Natural killer cell (primary cell): ENCODE measurements around the gene BCL2L12. TPM values are rescaled to one million over a fixed set of nuclear protein-coding genes. Genes with fewer than 3 reads are reported as not detected.
A peak's percentile ranks its signal among the peaks of the same experiment; 100 is the strongest.

Source experiments
- ATAC-seq, 3 donors: fragments of 150-1000 bp in 2 of 3; fragments of 200-7000 bp in 1 of 3; cut with Tn5 transposase; 1 replicate in 1 of 3; 2 replicates in 2 of 3; pipeline ENCODE4 v1.10.0; 2021; ENCODE audit warnings: mild to moderate bottlenecking in 2 of 3, moderate library complexity in 2 of 3
- DNase-seq, 2 donors: peaks; one replicate each; pipeline versions ENCODE4 v3.0.0 to v3.0.0-alpha.2; 2013 to 2021; ENCODE audit warnings: mixed read lengths in 1 of 2
- H3K27ac ChIP-seq: one replicate; pipeline ENCODE4 v1.5.1; 2013; ENCODE audit warnings: mild to moderate bottlenecking, low read length
- H3K27me3 ChIP-seq: one replicate; pipeline ENCODE4 v1.6.1; 2013; ENCODE audit warnings: low read length; ENCODE audit not compliant: control insufficient read depth, insufficient read depth
- H3K36me3 ChIP-seq: one replicate; pipeline ENCODE4 v1.6.1; 2013; ENCODE audit warnings: low read length; ENCODE audit not compliant: control insufficient read depth, insufficient read depth
- H3K4me1 ChIP-seq: one replicate; pipeline ENCODE4 v1.6.1; 2013; ENCODE audit warnings: low read length; ENCODE audit not compliant: control insufficient read depth, insufficient read depth
- H3K4me3 ChIP-seq: one replicate; pipeline ENCODE4 v1.5.1; 2013; ENCODE audit warnings: low read length
- H3K9me3 ChIP-seq: one replicate; pipeline ENCODE4 v1.6.1; 2013; ENCODE audit warnings: low read length; ENCODE audit not compliant: control insufficient read depth, insufficient read depth
- H3K27ac Mint-ChIP-seq, 2 donors: one replicate each; pipeline ENCODE4 v1.8.0; 2022; ENCODE audit warnings: mild to moderate bottlenecking in 2 of 2, mixed read lengths in 2 of 2, moderate library complexity in 1 of 2
- H3K27me3 Mint-ChIP-seq, 2 donors: one replicate each; pipeline ENCODE4 v1.8.0; 2022; ENCODE audit warnings: low read depth in 2 of 2, mixed read lengths in 2 of 2
- H3K36me3 Mint-ChIP-seq: one replicate; pipeline ENCODE4 v1.8.0; 2022; ENCODE audit warnings: mixed read lengths
- H3K4me1 Mint-ChIP-seq, 2 donors: one replicate each; pipeline ENCODE4 v1.8.0; 2022; ENCODE audit warnings: mixed read lengths in 2 of 2
- H3K4me3 Mint-ChIP-seq: one replicate; pipeline ENCODE4 v1.8.0; 2022; ENCODE audit warnings: mild to moderate bottlenecking, moderate library complexity, mixed read lengths
- H3K9me3 Mint-ChIP-seq, 2 donors: one replicate each; pipeline ENCODE4 v1.8.0; 2022; ENCODE audit warnings: mixed read lengths in 2 of 2
- CTCF ChIP-seq: fragments of 200-600 bp; IDR thresholded peaks from one replicate; pipeline ENCODE4 v1.8.0; 2022; ENCODE audit warnings: antibody characterized with exemption
- WGBS: methylation state at CpG from one replicate; pipeline ENCODE4 v1.1.7; 2013; ENCODE audit warnings: missing lambda C conversion rate; ENCODE audit not compliant: insufficient coverage; 5-methylcytosine and 5-hydroxymethylcytosine counted together
- intact Hi-C: fragments of 100-400 bp; cut with micrococcal nuclease; formaldehyde crosslinking; loops from one replicate; pipeline ENCODE4 v1.14.2; 2022
- total RNA-seq, 4 donors: library from RNA; stranded (reverse); fragments of 120-200 nt in 1 of 4; gene quantifications; one replicate each; pipeline versions ENCODE4 v1.2.3 to v1.2.4, GENCODE V29; 2013 to 2022

The BCL2L12 gene
- total RNA-seq, 3 donors from 2014 or later (not counting 1 experiment from before 2014, with no cell fraction given) = 15.6 to 34.6 (median 22.3) TPM

- Histone ChIP-seq H3K36me3 (no peaks in the 10 kb centered on the region), H3K27ac (no peak overlapping the region), H3K9me3 (no peaks in the 10 kb centered on the region), H3K4me3 (no peak overlapping the region), H3K27me3 (no peaks in the 10 kb centered on the region), H3K4me1 (peaks cover 7% of the 10 kb centered on the region)
- WGBS = 86% methylated on average over 20 of the region's 20 CpGs
- Mint-ChIP-seq H3K9me3 (no peaks in the 10 kb centered on the region), H3K4me3 (no peak overlapping the region), H3K27ac (no peak overlapping the region), H3K36me3 (no peaks in the 10 kb centered on the region), H3K27me3 (peaks cover 4 to 7% of the 10 kb centered on the region in 2 donors), H3K4me1 (peaks cover 4 to 8% of the 10 kb centered on the region in 2 donors)
- TF ChIP-seq CTCF = no peak
- ATAC-seq (no peak), DNase-seq (no peak)
- intact Hi-C loops = no loop called here
Measured at GRCh38 chr19:49712397-49712859, 46.7 kb downstream of the BCL2L12 start.

GRCh38 chr19:49713236-49713845, 47.6 kb downstream of the BCL2L12 start:
- intact Hi-C loops = no loop called here
- H3K36me3 Mint-ChIP-seq = no peaks in the 10 kb centered on the region
- H3K9me3 ChIP-seq = no peaks in the 10 kb centered on the region
- H3K4me3 Mint-ChIP-seq = no peak overlapping the region
- ATAC-seq = no peak
- peaks cover 16% of the 10 kb centered on the region for H3K4me1 ChIP-seq
- no peak overlapping the region for H3K27ac ChIP-seq
- H3K27me3 Mint-ChIP-seq = peaks cover 4 to 7% of the 10 kb centered on the region in 2 donors
- no peaks in the 10 kb centered on the region for H3K36me3 ChIP-seq
- H3K27ac Mint-ChIP-seq = no peak overlapping the region
- no peak overlapping the region for H3K4me3 ChIP-seq
- TF ChIP-seq CTCF = no peak
- no peaks in the 10 kb centered on the region for H3K27me3 ChIP-seq
- 97% methylated on average over 8 of the region's 8 CpGs for WGBS
- H3K4me1 Mint-ChIP-seq = peaks cover 8 to 13% of the 10 kb centered on the region in 2 donors
- no peaks in the 10 kb centered on the region for H3K9me3 Mint-ChIP-seq
- no peak for DNase-seq

GRCh38 chr19:49716154-49716553, 50.4 kb downstream of the BCL2L12 start:
- Mint-ChIP-seq H3K27me3 (peaks cover 0 to 4% of the 10 kb centered on the region in 2 donors), H3K36me3 (no peaks in the 10 kb centered on the region), H3K4me1 (peaks cover 8 to 13% of the 10 kb centered on the region in 2 donors), H3K4me3 (no peak overlapping the region), H3K9me3 (no peaks in the 10 kb centered on the region), H3K27ac (no peak overlapping the region)
- Histone ChIP-seq H3K9me3 (no peaks in the 10 kb centered on the region), H3K4me1 (peaks cover 16% of the 10 kb centered on the region), H3K27ac (no peak overlapping the region), H3K4me3 (no peak overlapping the region), H3K36me3 (no peaks in the 10 kb centered on the region), H3K27me3 (no peaks in the 10 kb centered on the region)
- TF ChIP-seq CTCF = no peak
- intact Hi-C loops = loop anchor here (2.0 kb wide), 1 partner anchor 51 kb away; the partner anchor contains the start of gene AP2A1
- ATAC-seq (no peak), DNase-seq (no peak)
- WGBS = 61% methylated on average over 2 of the region's 3 CpGs

GRCh38 chr19:49718511-49718910, 52.8 kb downstream of the BCL2L12 start:
- peaks cover 16% of the 10 kb centered on the region for H3K4me1 ChIP-seq
- H3K27ac ChIP-seq = no peak overlapping the region
- ATAC-seq (no peak), DNase-seq (no peak)
- no peaks in the 10 kb centered on the region for H3K9me3 ChIP-seq
- no peaks in the 10 kb centered on the region for H3K27me3 Mint-ChIP-seq
- no peak for TF ChIP-seq CTCF
- no peaks in the 10 kb centered on the region for H3K36me3 ChIP-seq
- H3K27me3 ChIP-seq = no peaks in the 10 kb centered on the region
- no peak overlapping the region for H3K4me3 ChIP-seq
- 96% methylated on average over 8 of the region's 8 CpGs for WGBS
- intact Hi-C loops = no loop called here
- H3K36me3 Mint-ChIP-seq = no peaks in the 10 kb centered on the region
- peak overlapping the region; percentile 79 to 89 for H3K27ac Mint-ChIP-seq
- peak overlapping the region; percentile 92 for H3K4me3 Mint-ChIP-seq
- H3K9me3 Mint-ChIP-seq = no peaks in the 10 kb centered on the region
- H3K4me1 Mint-ChIP-seq = peaks cover 8% of the 10 kb centered on the region in 2 donors
